Osteoblast (primary cell): Measurements from ENCODE around the gene PLCL2. TPM values are rescaled to one million over a fixed set of nuclear protein-coding genes. Genes with fewer than 3 reads are reported as not detected.

Experiments used
- DNase-seq: peaks from one replicate; pipeline ENCODE4 v3.0.0; 2011; ENCODE audit warnings: low spot score, mixed read lengths; ENCODE audit not compliant: insufficient read length; ENCODE audit errors: missing footprints
- H2AFZ ChIP-seq: 2 replicates; pipeline ENCODE4 v1.6.0; 2011; ENCODE audit warnings: mild to moderate bottlenecking, low read length
- H3K27ac ChIP-seq: 2 replicates; pipeline ENCODE4 v1.5.1; 2011; ENCODE audit warnings: mild to moderate bottlenecking, low read depth, low read length, moderate library complexity
- H3K27me3 ChIP-seq: 2 replicates; pipeline ENCODE4 v1.6.0; 2012; ENCODE audit warnings: mild to moderate bottlenecking, control low read depth, inconsistent platforms, low read length, moderate library complexity; ENCODE audit not compliant: insufficient read depth
- H3K36me3 ChIP-seq: 2 replicates; pipeline ENCODE4 v1.5.1; 2011; ENCODE audit warnings: mild to moderate bottlenecking, low read length, control low read depth, moderate library complexity; ENCODE audit not compliant: insufficient read depth
- H3K4me1 ChIP-seq: 2 replicates; pipeline ENCODE4 v1.5.1; 2011; ENCODE audit warnings: mild to moderate bottlenecking, low read length, control low read depth, moderate library complexity; ENCODE audit not compliant: insufficient read depth
- H3K4me2 ChIP-seq: 2 replicates; pipeline ENCODE4 v1.6.0; 2011; ENCODE audit warnings: mild to moderate bottlenecking, low read length; ENCODE audit not compliant: insufficient read depth
- H3K4me3 ChIP-seq: fragments of 200-600 bp; sonication (generic); 3 replicates; pipeline ENCODE4 v1.5.1; 2012; ENCODE audit warnings: mild to moderate bottlenecking, low read length, inconsistent platforms; ENCODE audit not compliant: insufficient read depth
- H3K79me2 ChIP-seq: 2 replicates; pipeline ENCODE4 v1.6.0; 2012; ENCODE audit warnings: mild to moderate bottlenecking, low read length, control low read depth, inconsistent platforms; ENCODE audit not compliant: insufficient read depth
- H3K9me3 ChIP-seq: 2 replicates; pipeline ENCODE4 v1.5.1; 2011; ENCODE audit warnings: low read depth, low read length, control low read depth
- H4K20me1 ChIP-seq: 2 replicates; pipeline ENCODE4 v1.6.0; 2012; ENCODE audit warnings: mild to moderate bottlenecking, low read length, control low read depth; ENCODE audit not compliant: insufficient read depth
- CTCF ChIP-seq: IDR thresholded peaks from 2 replicates; pipeline ENCODE4 v1.5.1; 2011; ENCODE audit warnings: mild to moderate bottlenecking, low read depth, low read length, moderate library complexity; ENCODE audit errors: extremely low read depth
- total RNA-seq: library from RNA; depleted of rRNA; stranded (reverse); fragments of >200 nt; gene quantifications from 2 replicates; pipeline ENCODE4 v1.2.3, GENCODE V29; 2012

Gene PLCL2
- total RNA-seq, 1 donor, result 5.1 TPM

DNA sequence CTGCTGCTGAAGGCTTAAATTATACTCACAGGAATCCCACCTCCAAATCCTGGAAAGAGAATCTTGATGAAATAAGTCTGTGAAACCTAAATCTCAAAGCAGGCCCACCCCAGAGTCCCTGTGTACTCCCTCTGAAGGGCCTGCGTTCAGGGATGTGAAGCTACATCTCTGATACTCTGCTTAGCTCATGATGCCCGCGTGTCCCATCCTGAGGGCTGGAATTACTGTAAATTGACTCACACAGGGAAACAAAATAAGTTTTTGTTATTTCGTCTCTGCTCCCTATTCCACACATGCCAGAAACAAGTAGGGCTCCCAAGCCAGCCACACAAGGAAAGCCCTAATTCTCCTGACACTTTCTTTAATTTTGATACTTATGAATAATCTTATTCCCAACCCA, 10.9 kb upstream of the PLCL2 start:
- DNase-seq, result no peak
- Histone ChIP-seq H3K9me3 (no peaks in the 10 kb centered on the region), H3K4me3 (no peak overlapping the region), H3K79me2 (no peaks in the 10 kb centered on the region), H3K27me3 (peaks cover 19% of the 10 kb centered on the region), H3K27ac (no peak overlapping the region), H2AFZ (no peak overlapping the region), H3K36me3 (no peaks in the 10 kb centered on the region), H3K4me1 (peaks cover 4% of the 10 kb centered on the region), H3K4me2 (no peak overlapping the region), H4K20me1 (no peaks in the 10 kb centered on the region)
- no peak for TF ChIP-seq CTCF

GRCh38 chr3:16875876-16876550, 8.7 kb upstream of the PLCL2 start:
- no peaks in the 10 kb centered on the region for H3K36me3 ChIP-seq
- no peaks in the 10 kb centered on the region for H3K9me3 ChIP-seq
- H3K27me3 ChIP-seq, result peaks cover 5% of the 10 kb centered on the region
- H2AFZ ChIP-seq, result no peak overlapping the region
- no peak overlapping the region for H3K4me2 ChIP-seq
- no peak overlapping the region for H3K4me3 ChIP-seq
- no peak overlapping the region for H3K27ac ChIP-seq
- TF ChIP-seq CTCF, result no peak
- H3K4me1 ChIP-seq, result peaks cover 4% of the 10 kb centered on the region
- DNase-seq, result no peak
- H4K20me1 ChIP-seq, result no peaks in the 10 kb centered on the region
- H3K79me2 ChIP-seq, result no peaks in the 10 kb centered on the region

- no peak overlapping the region for H3K4me3 ChIP-seq
- no peaks in the 10 kb centered on the region for H3K36me3 ChIP-seq
- H3K27me3 ChIP-seq, result peaks cover 3% of the 10 kb centered on the region
- H3K27ac ChIP-seq, result no peak overlapping the region
- no peak overlapping the region for H2AFZ ChIP-seq
- TF ChIP-seq CTCF, result no peak
- H3K79me2 ChIP-seq, result no peaks in the 10 kb centered on the region
- H3K9me3 ChIP-seq, result no peaks in the 10 kb centered on the region
- peaks cover 2% of the 10 kb centered on the region for H3K4me1 ChIP-seq
- no peaks in the 10 kb centered on the region for H4K20me1 ChIP-seq
- no peak for DNase-seq
- H3K4me2 ChIP-seq, result no peak overlapping the region
Measured at GRCh38 chr3:16877505-16877904, 7.2 kb upstream of the PLCL2 start.

GRCh38 chr3:16877911-16878310, 6.8 kb upstream of the PLCL2 start:
- Histone ChIP-seq H4K20me1 (no peaks in the 10 kb centered on the region), H3K79me2 (no peaks in the 10 kb centered on the region), H3K36me3 (no peaks in the 10 kb centered on the region), H3K27me3 (peaks cover under 1% of the 10 kb centered on the region), H3K27ac (no peak overlapping the region), H3K9me3 (no peaks in the 10 kb centered on the region), H3K4me1 (no peaks in the 10 kb centered on the region), H3K4me2 (no peak overlapping the region), H2AFZ (no peak overlapping the region), H3K4me3 (no peak overlapping the region)
- TF ChIP-seq CTCF, result no peak
- DNase-seq, result no peak
